GM23338 (cell line): ENCODE measurements around the gene EGLN3. TPM values are rescaled to one million over a fixed set of nuclear protein-coding genes. Genes with fewer than 3 reads are reported as not detected.
A peak's percentile ranks its signal among the peaks of the same experiment; 100 is the strongest.

ENCODE experiments used
- ATAC-seq: fragments of 200-7000 bp; cut with Tn5 transposase; 3 replicates; pipeline ENCODE4 v1.9.1; 2020
- DNase-seq: peaks from one replicate; pipeline ENCODE4 v3.0.0-alpha.2; 2015; ENCODE audit warnings: low spot score
- H2AFZ ChIP-seq: fragments of 200-600 bp; sonication (generic); 2 replicates; pipeline ENCODE4 v1.8.0; 2016; ENCODE audit warnings: antibody characterized with exemption, mild to moderate bottlenecking, moderate library complexity
- H3F3A ChIP-seq: fragments of 200-600 bp; sonication (generic); replicated peaks from 2 replicates; pipeline ENCODE4 v1.8.0; 2017; ENCODE audit warnings: antibody characterized with exemption, mixed run types, low read depth
- H3K27ac ChIP-seq: fragments of 200-600 bp; sonication (generic); 2 replicates; pipeline ENCODE4 v1.6.1; 2016; ENCODE audit warnings: low read depth
- H3K27me3 ChIP-seq: fragments of 200-600 bp; sonication (generic); 2 replicates; pipeline ENCODE4 v1.8.0; 2016; ENCODE audit warnings: mild to moderate bottlenecking, mixed run types, moderate library complexity; ENCODE audit not compliant: insufficient read depth
- H3K36me3 ChIP-seq: fragments of 200-600 bp; sonication (generic); 2 replicates; pipeline ENCODE4 v1.8.0; 2016; ENCODE audit warnings: mild to moderate bottlenecking; ENCODE audit not compliant: insufficient read depth
- H3K4me1 ChIP-seq: fragments of 200-600 bp; sonication (generic); 2 replicates; pipeline ENCODE4 v1.8.0; 2016; ENCODE audit warnings: mild to moderate bottlenecking, moderate library complexity; ENCODE audit not compliant: insufficient read depth
- H3K4me2 ChIP-seq: fragments of 200-600 bp; sonication (generic); 2 replicates; pipeline ENCODE4 v1.7.1; 2017; ENCODE audit warnings: mixed run types
- H3K4me3 ChIP-seq: fragments of 200-600 bp; sonication (generic); 2 replicates; pipeline ENCODE4 v1.6.1; 2016; ENCODE audit warnings: mixed run types
- H3K79me2 ChIP-seq: fragments of 200-600 bp; sonication (generic); replicated peaks from 2 replicates; pipeline ENCODE4 v1.8.0; 2017; ENCODE audit warnings: mild to moderate bottlenecking; ENCODE audit not compliant: insufficient read depth
- H3K9me2 ChIP-seq: fragments of 200-600 bp; sonication (generic); 2 replicates; pipeline ENCODE4 v1.8.0; 2017; ENCODE audit not compliant: insufficient read depth
- H4K20me1 ChIP-seq: fragments of 200-600 bp; sonication (generic); replicated peaks from 2 replicates; pipeline ENCODE4 v1.8.0; 2017; ENCODE audit warnings: mild to moderate bottlenecking; ENCODE audit not compliant: insufficient read depth
- H3K27ac Mint-ChIP-seq: 2 replicates; pipeline ENCODE4 v1.8.0; 2020; ENCODE audit warnings: inconsistent platforms, mild to moderate bottlenecking, moderate library complexity, mixed read lengths
- H3K27me3 Mint-ChIP-seq: 3 replicates; pipeline ENCODE4 v1.8.0; 2022; ENCODE audit warnings: low read depth, mild to moderate bottlenecking, moderate library complexity, mixed read lengths, inconsistent platforms; ENCODE audit not compliant: insufficient read depth, poor library complexity
- H3K36me3 Mint-ChIP-seq: 3 replicates; pipeline ENCODE4 v1.8.0; 2021; ENCODE audit warnings: low read depth, mild to moderate bottlenecking, inconsistent platforms, moderate library complexity, mixed read lengths
- H3K4me1 Mint-ChIP-seq: 3 replicates; pipeline ENCODE4 v1.8.0; 2020; ENCODE audit warnings: mild to moderate bottlenecking, inconsistent platforms, mixed read lengths
- H3K4me3 Mint-ChIP-seq: 3 replicates; pipeline ENCODE4 v1.8.0; 2021; ENCODE audit warnings: moderate library complexity, mild to moderate bottlenecking, inconsistent platforms, mixed read lengths
- H3K9me3 Mint-ChIP-seq: 3 replicates; pipeline ENCODE4 v1.8.0; 2020; ENCODE audit warnings: moderate library complexity, mild to moderate bottlenecking, inconsistent platforms, mixed read lengths
- CREB1 ChIP-seq: fragments of 250-450 bp; sonication (Bioruptor Pico); IDR thresholded peaks from 2 replicates; pipeline ENCODE4 v1.5.0; 2020; ENCODE audit warnings: low read depth, mild to moderate bottlenecking, moderate library complexity
- CTCF ChIP-seq, 2 experiments: fragments of 200-600 bp in 1 of 2; sonication (generic) in 1 of 2; conservative IDR thresholded peaks; 2 replicates each; pipeline versions ENCODE4 v1.5.1 to v1.6.1; 2016 to 2017; ENCODE audit warnings: antibody characterized with exemption in 2 of 2, low read depth in 2 of 2, mild to moderate bottlenecking in 2 of 2, moderate library complexity in 1 of 2
- ETS1 ChIP-seq: IDR thresholded peaks from 2 replicates; pipeline ENCODE4 v1.6.1; 2016; ENCODE audit warnings: antibody characterized with exemption
- EZH2 ChIP-seq: fragments of 200-600 bp; sonication (generic); IDR thresholded peaks from one replicate; pipeline ENCODE4 v1.8.0; 2017; ENCODE audit warnings: antibody characterized with exemption, mild to moderate bottlenecking, low read depth; ENCODE audit not compliant: unreplicated experiment
- EZH2phosphoT487 ChIP-seq: fragments of 200-600 bp; sonication (generic); IDR thresholded peaks from one replicate; pipeline ENCODE4 v1.8.1; 2018; ENCODE audit warnings: antibody characterized with exemption; ENCODE audit not compliant: unreplicated experiment
- JUNB ChIP-seq: IDR thresholded peaks from one replicate; pipeline ENCODE4 v1.6.1; 2016; ENCODE audit warnings: antibody characterized with exemption; ENCODE audit not compliant: unreplicated experiment
- NANOG ChIP-seq: IDR thresholded peaks from 2 replicates; pipeline ENCODE4 v1.6.1; 2016; ENCODE audit warnings: antibody characterized with exemption, borderline replicate concordance
- POLR2AphosphoS5 ChIP-seq: IDR thresholded peaks from 2 replicates; pipeline ENCODE4 v1.6.1; 2016; ENCODE audit warnings: antibody characterized with exemption, low read depth
- REST ChIP-seq: IDR thresholded peaks from one replicate; pipeline ENCODE4 v1.6.1; 2018; ENCODE audit warnings: antibody characterized with exemption; ENCODE audit not compliant: unreplicated experiment
- STAT1 ChIP-seq: IDR thresholded peaks from one replicate; pipeline ENCODE4 v1.6.1; 2016; ENCODE audit warnings: antibody characterized with exemption; ENCODE audit not compliant: unreplicated experiment
- ZNF114 ChIP-seq: fragments of 250-450 bp; sonication (Bioruptor Pico); IDR thresholded peaks from 2 replicates; pipeline ENCODE4 v1.5.0; 2020; ENCODE audit warnings: mild to moderate bottlenecking, moderate library complexity
- ZNF331 ChIP-seq: fragments of 250-450 bp; sonication (Bioruptor Pico); IDR thresholded peaks from 2 replicates; pipeline ENCODE4 v1.5.0; 2020; ENCODE audit warnings: low read depth, mild to moderate bottlenecking, moderate library complexity
- ZNF462 ChIP-seq: fragments of 250-450 bp; sonication (Bioruptor Pico); IDR thresholded peaks from 2 replicates; pipeline ENCODE4 v1.5.0; 2020; ENCODE audit warnings: mild to moderate bottlenecking, moderate library complexity
- polyA plus RNA-seq: library from polyadenylated mRNA; unstranded; fragments of >200 nt; fragmentation: Nextera tagmentation; extraction: Ambion mirVana; gene quantifications from 2 replicates; pipeline ENCODE4 v1.2.1, GENCODE V29; 2016
- total RNA-seq: library from RNA; depleted of rRNA; stranded (reverse); fragments of >200 nt; shearing (Covaris generic); gene quantifications from 2 replicates; pipeline ENCODE4 v1.2.3, GENCODE V29; 2014

Gene EGLN3
- total and polyA plus RNA-seq, 2 experiments from 2014 or later, result 26.8 to 42.9 TPM

- peaks cover 19% of the 10 kb centered on the region for H3K36me3 Mint-ChIP-seq
- H3K27ac ChIP-seq, result no peak overlapping the region
- peaks cover 13% of the 10 kb centered on the region for H3K27me3 Mint-ChIP-seq
- H3K4me3 ChIP-seq, result no peak overlapping the region
- no peaks in the 10 kb centered on the region for H3F3A ChIP-seq
- H3K79me2 ChIP-seq, result peaks cover 75% of the 10 kb centered on the region
- peaks cover 63% of the 10 kb centered on the region for H3K4me1 ChIP-seq
- TF ChIP-seq ZNF331 (CRISPR knock-in tag), result no peak
- no peak for TF ChIP-seq NANOG
- no peak for TF ChIP-seq CTCF (conservative IDR thresholded peaks at IDR 0.05; ENCODE audit: low read depth in 2 of 2)
- TF ChIP-seq ETS1, result no peak
- TF ChIP-seq ZNF462 (CRISPR knock-in tag), result no peak
- no peak for TF ChIP-seq EZH2phosphoT487
- no peak for TF ChIP-seq EZH2
- TF ChIP-seq JUNB, result no peak
- TF ChIP-seq CREB1 (CRISPR knock-in tag), result no peak
- no peak for TF ChIP-seq STAT1
- TF ChIP-seq REST, result no peak
- TF ChIP-seq POLR2AphosphoS5, result no peak
- TF ChIP-seq ZNF114, result no peak
- no peaks in the 10 kb centered on the region for H3K9me2 ChIP-seq
- no peak for DNase-seq
- no peaks in the 10 kb centered on the region; the same call in 1 of the 2 replicates for H3K36me3 ChIP-seq
- H3K4me2 ChIP-seq, result peak overlapping the region; percentile 13; the same call in 1 of the 2 replicates
- no peak overlapping the region; the same call in 1 of the 2 replicates for H3K27ac Mint-ChIP-seq
- H2AFZ ChIP-seq, result no peak overlapping the region
- ATAC-seq, result peak; percentile 34; the same call in 2 of the 3 replicates
- no peaks in the 10 kb centered on the region; the same call in 2 of the 3 replicates for H3K9me3 Mint-ChIP-seq
- 0 out of 2 replicates have a peak, but pooled peaks cover 3% of the 10 kb centered on the region for H4K20me1 ChIP-seq
- H3K4me3 Mint-ChIP-seq, result no peak overlapping the region
- H3K27me3 ChIP-seq, result no peaks in the 10 kb centered on the region
- peaks cover 49% of the 10 kb centered on the region for H3K4me1 Mint-ChIP-seq
Observed at GRCh38 chr14:33932576-33933345, 18.1 kb downstream of the EGLN3 start.
